K562 (cell line): Measurements from ENCODE around the gene DIO3. TPM values are rescaled to one million over a fixed set of nuclear protein-coding genes. Genes with fewer than 3 reads are reported as not detected.

Experiments used
- ATAC-seq: fragments of 200-7000 bp; cut with Tn5 transposase; 3 replicates; pipeline ENCODE4 v1.9.1; 2020; ENCODE audit warnings: moderate library complexity
- BruUV-seq: library from RNA; stranded (reverse); fragments of 400-500 nt; replicated peaks from 2 replicates; lab custom pipeline; 2021; lab: Mats Ljungman, UMichigan
- CTCF ChIA-PET: fragments of 300-600 bp; formaldehyde crosslinking; extraction: SDS; loops from one replicate; lab custom pipeline; 2021; ENCODE audit warnings: low intra/inter-chr PET ratio; lab: Yijun Ruan, JAX
- POLR2A ChIA-PET: fragments of 300-600, 350-650 bp; sonication (Branson Sonifier 250); formaldehyde crosslinking; extraction: SDS; loops from one replicate; lab custom pipeline; 2021; ENCODE audit warnings: antibody characterized with exemption, inconsistent platforms; lab: Yijun Ruan, JAX
- DNase-seq, 4 experiments: peaks; one replicate each; pipeline versions ENCODE4 v3.0.0 to v3.0.0-alpha.2; 2011 to 2018; ENCODE audit warnings: low spot score in 3 of 4, mixed read lengths in 3 of 4; ENCODE audit errors: extremely low read depth in 1 of 4
- FAIRE-seq: peaks from 2 replicates; lab custom pipeline; 2011; peaks lifted over from hg19 to GRCh38; lab: Jason Lieb, UNC
- H2AFZ ChIP-seq: 2 replicates; pipeline ENCODE4 v1.6.0; 2011; ENCODE audit warnings: low read depth, low read length, control low read depth, inconsistent platforms
- H3K27ac ChIP-seq: fragments of 200-600 bp; 3 replicates; pipeline ENCODE4 v1.8.0; 2011; ENCODE audit warnings: low read depth, mild to moderate bottlenecking, control low read depth, inconsistent platforms, low read length, moderate library complexity, mixed read lengths; ENCODE audit errors: extremely low read depth
- H3K27me3 ChIP-seq, 2 experiments: fragments of 300-600 bp in 1 of 2; 2 replicates in 1 of 2; 3 replicates in 1 of 2; pipeline versions ENCODE4 v1.6.0 to v1.8.0; 2011; ENCODE audit warnings: inconsistent platforms in 2 of 2, low read length in 2 of 2, mild to moderate bottlenecking in 1 of 2, mixed read lengths in 1 of 2, moderate library complexity in 1 of 2; ENCODE audit not compliant: control insufficient read depth in 2 of 2, insufficient read depth in 2 of 2
- H3K36me3 ChIP-seq: fragments of 300-600 bp; 3 replicates; pipeline ENCODE4 v1.8.0; 2011; ENCODE audit warnings: mild to moderate bottlenecking, low read length, inconsistent platforms; ENCODE audit not compliant: control insufficient read depth, insufficient read depth
- H3K4me1 ChIP-seq, 2 experiments: fragments of 200-600 bp in 1 of 2; replicated peaks in 1 of 2; 2 replicates in 1 of 2; 3 replicates in 1 of 2; pipeline versions ENCODE4 v1.5.1 to v1.8.0; 2011; ENCODE audit warnings: inconsistent platforms in 2 of 2, low read length in 2 of 2, mild to moderate bottlenecking in 1 of 2, mixed read lengths in 1 of 2, moderate library complexity in 1 of 2; ENCODE audit not compliant: control insufficient read depth in 2 of 2, insufficient read depth in 2 of 2
- H3K4me2 ChIP-seq: 2 replicates; pipeline ENCODE4 v1.6.1; 2011; ENCODE audit warnings: low read length, control low read depth, inconsistent platforms, mixed read lengths; ENCODE audit not compliant: insufficient read depth
- H3K4me3 ChIP-seq: fragments of 200-600 bp; sonication (generic), shearing (Covaris generic); 2 replicates; pipeline ENCODE4 v1.5.1; 2016; ENCODE audit warnings: control low read depth, inconsistent platforms
- H3K79me2 ChIP-seq: fragments of 200-600 bp; 3 replicates; pipeline ENCODE4 v1.8.0; 2011; ENCODE audit warnings: low read length, inconsistent platforms; ENCODE audit not compliant: control insufficient read depth, insufficient read depth
- H3K9ac ChIP-seq, 2 experiments: 2 replicates each; pipeline versions ENCODE4 v1.6.0 to v1.6.1; 2011; ENCODE audit warnings: low read depth in 2 of 2, low read length in 2 of 2, control low read depth in 1 of 2, inconsistent platforms in 1 of 2, mild to moderate bottlenecking in 1 of 2, mixed read lengths in 1 of 2; ENCODE audit not compliant: insufficient read depth in 1 of 2
- H3K9me1 ChIP-seq: one replicate; pipeline ENCODE4 v1.6.0; 2011; ENCODE audit warnings: inconsistent platforms, mild to moderate bottlenecking, low read length, moderate library complexity; ENCODE audit not compliant: control insufficient read depth, insufficient read depth
- H3K9me3 ChIP-seq: replicated peaks from 2 replicates; pipeline ENCODE4 v1.5.1; 2011; ENCODE audit warnings: low read depth, low read length, inconsistent platforms; ENCODE audit not compliant: control insufficient read depth, insufficient read depth
- H4K20me1 ChIP-seq: replicated peaks from 2 replicates; pipeline ENCODE4 v1.6.1; 2011; ENCODE audit warnings: low read length, inconsistent platforms, mixed read lengths; ENCODE audit not compliant: control insufficient read depth, insufficient read depth
- ARID2 ChIP-seq: fragments of 450-650 bp; IDR thresholded peaks from 2 replicates; pipeline ENCODE4 v1.6.1; 2017; ENCODE audit warnings: antibody characterized with exemption, mild to moderate bottlenecking
- ELF2 ChIP-seq: fragments of 250-450 bp; sonication (Bioruptor Pico); IDR thresholded peaks from 2 replicates; pipeline ENCODE4 v1.5.0; 2021; ENCODE audit warnings: mild to moderate bottlenecking
- FOXP1 ChIP-seq: sonication (generic); formaldehyde crosslinking; IDR thresholded peaks from 2 replicates; pipeline ENCODE4 v1.8.0; 2022; ENCODE audit warnings: mild to moderate bottlenecking, missing genetic modification reagents
- HOXB6 ChIP-seq: fragments of 250-450 bp; sonication (Bioruptor Pico); IDR thresholded peaks from 2 replicates; pipeline ENCODE4 v1.5.1; 2022; ENCODE audit warnings: mild to moderate bottlenecking, borderline replicate concordance
- KAT7 ChIP-seq: sonication (generic); formaldehyde crosslinking; IDR thresholded peaks from 2 replicates; pipeline ENCODE4 v1.8.0; 2022; ENCODE audit warnings: missing genetic modification reagents, mild to moderate bottlenecking, borderline replicate concordance
- RBM25 ChIP-seq: fragments of 200-400 bp; formaldehyde crosslinking; IDR thresholded peaks from 2 replicates; pipeline ENCODE4 v1.6.1; 2018; ENCODE audit warnings: low read length, low read depth, moderate library complexity; ENCODE audit not compliant: severe bottlenecking
- RFX5 ChIP-seq: IDR thresholded peaks from 2 replicates; pipeline ENCODE4 v1.6.1; 2011; ENCODE audit warnings: low read depth, mild to moderate bottlenecking, improper control_type of control experiment, low read length
- SNRNP70 ChIP-seq: fragments of 200-400 bp; formaldehyde crosslinking; optimal IDR thresholded peaks from 2 replicates; pipeline ENCODE3; 2017; ENCODE audit warnings: low read depth, low read length
- ZNF146 ChIP-seq: IDR thresholded peaks from one replicate; pipeline ENCODE4 v1.6.1; 2018; ENCODE audit warnings: missing compliant biosample characterization; ENCODE audit not compliant: unreplicated experiment
- ZNF282 ChIP-seq: sonication (generic); formaldehyde crosslinking; IDR thresholded peaks from 2 replicates; pipeline ENCODE4 v1.8.1; 2023; ENCODE audit warnings: missing genetic modification reagents
- ZNF584 ChIP-seq: fragments of 200-800 bp; sonication (Bioruptor generic); IDR thresholded peaks from 2 replicates; pipeline ENCODE4 v1.6.1; 2016; ENCODE audit warnings: low read depth, mild to moderate bottlenecking, missing genetic modification characterization, missing compliant biosample characterization
- ZNF764 ChIP-seq: fragments of 250-450 bp; sonication (Bioruptor Pico); IDR thresholded peaks from 2 replicates; pipeline ENCODE4 v1.4.0; 2020; ENCODE audit warnings: low read depth, mild to moderate bottlenecking, moderate library complexity
- ZNF780A ChIP-seq: fragments of 250-450 bp; sonication (Bioruptor Pico); IDR thresholded peaks from 2 replicates; pipeline ENCODE4 v1.5.0; 2021; ENCODE audit warnings: mild to moderate bottlenecking
- WGBS: fragments of 100-300 bp; shearing (Covaris generic); methylation state at CpG from one replicate; pipeline ENCODE4 v1.1.6; 2016; ENCODE audit warnings: low coverage, mixed read lengths; ENCODE audit not compliant: insufficient coverage; ENCODE audit errors: missing lambda C conversion rate; 5-methylcytosine and 5-hydroxymethylcytosine counted together
- in situ Hi-C: fragments of 300-500 bp; cut with MboI; formaldehyde crosslinking; loops from 4 replicates; pipeline ENCODE4 v1.15.0; 2018; ENCODE audit warnings: inconsistent platforms, mixed read lengths
- intact Hi-C: fragments of 100-400 bp; cut with micrococcal nuclease; formaldehyde crosslinking; loops from 2 replicates; pipeline ENCODE4 v1.14.2; 2022
- polyA plus RNA-seq, 8 experiments: library from polyadenylated mRNA; depleted of rRNA in 4 of 8; stranded (reverse) in 5 of 8; unstranded in 3 of 8; fragments of >200 nt; fragmentation: Nextera tagmentation in 2 of 8; fragmentation: Illumina TruSeq in 1 of 8; extraction: Ambion mirVana in 2 of 8; extraction: Trizol in 1 of 8; gene quantifications; 2 replicates each; pipeline versions ENCODE4 v1.2.1 to v1.2.3, GENCODE V29; 2011 to 2014; ENCODE audit warnings: inconsistent platforms in 1 of 8, missing spikeins in 1 of 8
- total RNA-seq, 7 experiments: library from RNA; depleted of rRNA in 6 of 7; stranded (reverse); fragments of >200 nt in 6 of 7; fragmentation: Illumina TruSeq in 2 of 7; extraction: Trizol in 2 of 7; gene quantifications; 2 replicates each; pipeline versions ENCODE4 v1.2.1 to v1.2.3, GENCODE V29; 2011 to 2021; ENCODE audit warnings: low replicate concordance in 1 of 7

DIO3 gene
- total and polyA plus RNA-seq, 9 of the 15 experiments (the other 6 are each of a cell fraction or from before 2014, with no cell fraction given), result not detected

GRCh38 chr14:101542391-101542790, 18.9 kb upstream of the DIO3 start:
- 18% methylated on average over 4 of the region's 9 CpGs for WGBS
- Histone ChIP-seq H3K4me1 (peaks cover 0 to 11% of the 10 kb centered on the region in 2 experiments; a peak in 2 of 5 replicates), H3K9ac (0 out of 4 replicates have a peak overlapping the region, but pooled peaks of 1 of the 2 experiments have one; percentile 9)

GRCh38 chr14:101543814-101544213, 17.5 kb upstream of the DIO3 start:
- Histone ChIP-seq H3K36me3 (no peaks in the 10 kb centered on the region), H3K4me1 (peaks cover 0 to 11% of the 10 kb centered on the region in 2 experiments; a peak in 2 of 5 replicates), H3K79me2 (no peaks in the 10 kb centered on the region), H3K4me3 (no peak overlapping the region), H2AFZ (no peak overlapping the region), H3K27me3 (peaks cover 2 to 31% of the 10 kb centered on the region in 2 experiments; a peak in 2 of 5 replicates), H3K9ac (no peak overlapping the region), H4K20me1 (no peaks in the 10 kb centered on the region), H3K9me3 (no peaks in the 10 kb centered on the region), H3K9me1 (no peaks in the 10 kb centered on the region), H3K27ac (no peak overlapping the region), H3K4me2 (no peak overlapping the region)
- no TSS peak for BruUV-seq
- intact Hi-C loops, result no loop called here
- DNase-seq, result no peak
- FAIRE-seq, result no peak
- ChIA-PET CTCF (no interaction called here), POLR2A (no interaction called here)
- in situ Hi-C loops, result no loop called here
- no peak for TF ChIP-seq ZNF764 (CRISPR knock-in tag)
- TF ChIP-seq RBM25, result peak; percentile 20
- peak; percentile 78 for TF ChIP-seq ZNF146
- no peak for TF ChIP-seq HOXB6 (CRISPR knock-in tag)
- WGBS, result 24% methylated on average over 15 of the region's 16 CpGs
- no peak for ATAC-seq

More at GRCh38 chr14:101542391-101542790, 18.9 kb upstream of the DIO3 start:
- TF ChIP-seq ZNF584 (CRISPR knock-in tag) (no peak), RFX5 (no peak), ARID2 (no peak), ZNF780A (CRISPR knock-in tag) (no peak), ZNF282 (CRISPR knock-in tag) (no peak), SNRNP70 (no peak), ELF2 (CRISPR knock-in tag) (no peak), KAT7 (CRISPR knock-in tag) (no peak), FOXP1 (CRISPR knock-in tag) (no peak)
- Histone ChIP-seq H3K9me3 (no peaks in the 10 kb centered on the region), H3K27ac (no peak overlapping the region), H3K9me1 (no peaks in the 10 kb centered on the region), H3K27me3 (peaks cover 2 to 28% of the 10 kb centered on the region in 2 experiments; a peak in 2 of 5 replicates), H2AFZ (no peak overlapping the region), H3K79me2 (no peaks in the 10 kb centered on the region), H3K4me2 (no peak overlapping the region), H3K36me3 (no peaks in the 10 kb centered on the region), H4K20me1 (no peaks in the 10 kb centered on the region), H3K4me3 (no peak overlapping the region)
- ChIA-PET POLR2A (no interaction called here), CTCF (no interaction called here)
- FAIRE-seq (no peak), DNase-seq (no peak), ATAC-seq (no peak)
- intact Hi-C loops (no loop called here), in situ Hi-C loops (no loop called here)
- no TSS peak for BruUV-seq
